A204.1 (cell line): ENCODE results near the gene SYNCRIP.
"Not testable (repeated sequence)": the region's sequence is repeated elsewhere in the genome, so short reads cannot be mapped to it uniquely, and the experiment has no call there.

Source experiments
- FAIRE-seq: peaks from 2 replicates; lab custom pipeline; 2012; peaks lifted over from hg19 to GRCh38; lab: Jason Lieb, UNC

The SYNCRIP gene

DNA sequence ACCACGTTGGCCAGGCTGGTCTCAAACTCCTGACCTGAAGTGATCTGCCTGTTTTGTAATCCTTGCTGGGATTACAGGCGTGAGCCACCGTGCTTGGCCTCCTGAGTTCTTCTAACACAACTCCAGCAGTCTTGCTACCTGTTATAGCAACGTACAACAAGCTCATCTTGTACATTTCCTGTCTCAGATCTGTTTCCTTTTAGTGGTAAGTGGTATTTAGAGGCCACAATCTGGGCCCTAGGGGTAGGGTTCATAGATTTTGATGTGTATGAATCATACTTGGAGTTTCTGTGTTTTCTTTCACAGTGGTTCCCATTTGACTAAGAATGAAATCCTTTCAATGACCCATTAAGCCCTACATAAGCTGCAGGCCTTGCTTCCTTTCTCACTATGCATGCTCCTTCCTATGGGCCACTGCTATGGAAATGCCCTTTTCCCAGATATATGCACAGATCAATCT is 27.1 kb upstream of the SYNCRIP start:
- no peak for FAIRE-seq

DNA sequence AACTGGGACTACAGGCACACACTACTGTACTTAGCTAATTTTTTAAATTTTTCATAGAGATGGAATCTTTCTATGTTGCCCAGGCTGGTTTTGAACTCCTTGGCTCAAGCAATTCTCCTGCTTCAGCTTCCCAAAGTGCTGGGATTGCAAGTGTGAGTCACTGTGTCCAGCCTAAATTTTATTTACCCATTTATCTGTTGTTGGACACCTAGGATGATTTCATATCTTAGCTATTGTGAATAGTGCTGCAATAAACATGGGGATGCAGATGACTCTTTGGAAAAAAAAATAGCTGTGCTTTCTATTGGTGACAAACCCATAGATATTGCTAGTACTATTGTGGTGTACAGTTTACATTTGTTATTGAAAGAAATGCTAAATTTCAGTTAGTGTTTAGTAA is 19.6 kb upstream of the SYNCRIP start:
- FAIRE-seq = no peak

DNA sequence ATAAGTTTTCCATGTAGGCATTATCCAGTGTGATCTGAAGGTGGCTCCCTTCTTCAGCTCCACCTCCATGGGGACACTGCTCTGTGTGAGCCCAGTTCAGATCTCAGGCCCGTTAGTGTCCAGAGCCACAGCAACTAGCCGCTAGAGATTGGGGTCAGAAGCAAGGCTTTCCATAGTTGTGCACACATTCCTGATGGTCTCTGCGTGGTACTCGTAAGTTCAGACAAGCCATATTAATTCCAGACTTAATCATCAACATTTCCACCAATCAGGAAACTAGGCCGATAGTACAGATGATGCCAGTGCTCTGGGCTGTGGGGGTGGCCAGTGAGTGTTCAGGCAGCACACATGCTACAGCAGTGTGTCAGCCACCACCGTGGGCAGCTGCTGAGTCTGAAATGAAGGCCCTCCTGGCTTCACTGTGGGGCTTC is 17.5 kb upstream of the SYNCRIP start:
- no peak for FAIRE-seq

DNA sequence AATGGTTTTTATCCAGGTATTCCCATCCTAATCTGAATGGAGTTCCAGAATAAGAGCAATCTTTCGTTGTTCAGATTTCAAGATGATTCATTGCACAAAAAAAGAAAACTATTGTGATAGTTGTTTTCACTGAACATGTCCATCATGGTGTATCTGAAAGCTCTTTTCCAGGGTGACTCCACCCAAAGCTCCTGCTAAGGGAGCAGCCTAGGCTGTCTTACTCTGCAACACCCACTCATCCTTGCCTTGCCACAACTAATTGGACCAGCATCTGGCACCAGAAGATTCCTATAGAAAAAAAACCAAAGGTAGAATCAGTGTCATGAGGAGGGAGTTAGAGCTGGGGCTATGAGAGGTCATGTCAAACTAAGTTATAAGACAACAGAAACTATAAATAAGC is 7.9 kb upstream of the SYNCRIP start:
- FAIRE-seq = no peak

DNA sequence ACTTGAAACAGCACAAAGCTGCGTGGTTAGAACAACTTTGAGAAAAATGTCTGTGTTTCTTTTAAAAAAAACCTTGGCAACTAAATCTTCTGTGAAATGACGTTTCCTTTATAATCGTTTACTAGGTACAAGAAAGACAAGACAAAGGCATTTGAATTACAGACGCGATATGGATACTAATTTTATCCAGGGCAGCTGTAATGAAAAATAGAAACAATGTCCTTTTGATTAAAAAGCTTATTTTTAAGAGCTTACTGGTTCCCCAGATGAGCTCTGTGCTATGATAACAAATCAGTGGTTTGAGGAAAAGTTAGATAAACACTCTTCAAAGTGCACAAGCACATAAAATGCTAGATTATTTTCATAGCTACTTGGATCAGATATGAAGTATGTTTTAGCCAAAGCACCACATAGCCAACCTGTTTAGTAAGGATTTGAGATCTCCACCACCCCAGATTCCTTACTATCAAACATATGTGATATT is 1.6 kb upstream of the SYNCRIP start:
- no peak for FAIRE-seq

DNA sequence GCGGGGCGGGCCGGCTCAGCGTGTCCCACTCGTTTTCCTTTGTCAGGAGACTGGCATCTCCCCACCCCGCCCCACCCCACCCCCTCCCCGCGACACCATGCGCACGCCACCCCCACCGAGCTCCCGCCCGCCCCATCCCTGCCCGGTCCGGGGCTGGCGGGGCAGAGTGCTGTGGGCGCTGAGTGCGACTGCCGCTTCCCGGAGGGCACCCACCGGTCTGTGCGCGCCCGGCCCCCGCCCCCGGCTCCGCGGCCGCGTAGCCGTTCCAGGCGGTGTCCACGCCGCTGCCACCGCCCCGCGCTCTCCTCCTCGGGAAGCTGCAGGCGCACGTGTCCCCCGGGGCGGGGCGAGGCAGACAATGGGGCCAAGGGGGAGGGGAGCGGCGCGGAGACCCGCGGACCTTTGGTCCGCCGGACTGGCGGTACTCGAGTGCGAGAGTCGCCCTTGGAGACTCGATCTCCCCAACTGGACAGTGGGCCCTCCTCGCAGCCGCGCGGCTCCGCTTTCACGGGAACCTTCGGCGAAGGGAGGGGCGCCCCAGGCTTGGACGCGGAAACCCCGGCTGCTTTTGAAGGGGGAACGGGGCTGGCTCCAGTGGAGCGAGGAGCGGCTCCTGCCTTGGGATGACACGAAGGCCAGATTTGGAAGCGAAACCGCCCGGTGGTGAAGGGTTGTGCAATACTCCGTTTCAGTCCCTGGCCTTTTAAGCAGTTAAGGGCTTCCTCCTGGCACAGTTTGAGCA is 1.0 kb upstream of the SYNCRIP start:
- no peak for FAIRE-seq

DNA sequence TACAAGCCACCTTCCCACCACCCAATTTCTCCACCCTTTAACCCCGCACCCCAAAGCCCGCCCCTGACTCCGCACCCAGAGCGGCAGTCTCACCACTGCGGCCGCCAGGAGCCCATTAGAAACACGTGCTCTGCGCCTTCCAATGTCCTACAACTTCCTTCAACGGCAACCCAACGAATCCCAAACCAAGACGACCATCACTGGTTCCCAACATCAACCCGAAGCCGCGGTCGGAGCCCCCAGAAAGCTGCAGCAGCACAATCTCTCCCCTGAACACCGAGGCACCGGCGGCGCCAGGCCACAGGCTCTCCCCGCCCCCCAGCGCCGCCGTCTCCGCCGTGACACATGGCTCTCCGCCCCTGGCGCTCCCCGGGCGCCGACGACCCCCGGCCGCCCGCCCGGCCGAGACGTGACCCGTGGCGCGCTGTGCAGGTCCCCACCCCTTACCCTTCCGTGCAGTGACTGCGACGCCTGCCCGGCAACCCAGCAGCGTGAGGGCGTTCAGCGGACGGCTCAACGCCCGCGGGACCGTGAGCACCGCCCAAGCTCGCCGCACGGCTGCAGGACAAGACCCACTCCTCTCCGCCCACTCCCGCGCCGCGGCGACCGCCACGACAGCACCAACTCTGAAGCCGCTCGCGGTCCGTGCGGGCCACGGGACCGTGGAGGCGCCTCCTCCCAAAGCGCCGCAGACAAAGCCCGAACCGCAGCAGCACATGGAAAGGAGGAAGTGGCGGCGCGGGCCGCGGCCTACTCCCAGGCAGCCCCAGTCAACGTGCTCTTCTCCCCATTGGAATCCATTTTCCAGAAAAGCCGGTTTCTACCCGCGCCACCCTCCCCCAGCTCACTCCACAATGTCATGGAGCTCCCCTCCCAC is 551 bp downstream of the SYNCRIP start:
- no peak for FAIRE-seq

DNA sequence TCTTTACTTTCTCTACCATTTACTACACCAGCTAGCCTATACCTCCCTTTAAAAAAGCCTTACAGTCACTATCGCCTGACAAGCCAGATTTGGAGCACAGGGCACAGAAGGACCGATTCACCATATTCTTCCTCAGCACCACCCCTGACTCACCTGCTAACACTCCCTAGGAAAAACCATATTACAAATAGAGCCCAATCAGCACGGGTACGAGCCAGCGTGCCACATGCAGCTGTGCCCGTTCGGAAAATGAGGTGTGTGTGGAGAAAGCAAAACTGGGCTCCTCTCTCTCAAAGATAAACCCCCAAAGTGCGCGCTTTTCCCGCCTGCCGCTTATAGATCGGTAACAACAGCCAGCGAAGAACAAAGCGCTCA is 1.2 kb downstream of the SYNCRIP start:
- no peak for FAIRE-seq

DNA sequence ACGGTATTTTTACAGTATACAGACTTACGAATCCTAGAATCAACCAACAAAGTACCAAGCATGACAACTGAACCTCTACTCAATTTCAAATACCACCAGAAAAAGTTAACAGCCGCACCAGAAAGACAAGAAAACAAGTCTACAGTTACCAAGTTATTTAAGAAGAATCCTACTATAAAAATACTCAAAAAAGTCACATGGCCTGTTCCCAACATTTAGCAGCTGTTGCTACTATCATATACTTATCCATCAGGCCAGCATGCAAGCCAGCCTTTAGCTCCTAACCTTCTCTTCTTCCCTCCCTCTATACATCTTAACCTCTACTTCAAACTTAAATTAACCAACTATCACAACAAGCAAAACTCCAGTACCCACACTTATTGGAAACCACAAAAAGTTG is 1.9 kb downstream of the SYNCRIP start:
- FAIRE-seq = no peak

DNA sequence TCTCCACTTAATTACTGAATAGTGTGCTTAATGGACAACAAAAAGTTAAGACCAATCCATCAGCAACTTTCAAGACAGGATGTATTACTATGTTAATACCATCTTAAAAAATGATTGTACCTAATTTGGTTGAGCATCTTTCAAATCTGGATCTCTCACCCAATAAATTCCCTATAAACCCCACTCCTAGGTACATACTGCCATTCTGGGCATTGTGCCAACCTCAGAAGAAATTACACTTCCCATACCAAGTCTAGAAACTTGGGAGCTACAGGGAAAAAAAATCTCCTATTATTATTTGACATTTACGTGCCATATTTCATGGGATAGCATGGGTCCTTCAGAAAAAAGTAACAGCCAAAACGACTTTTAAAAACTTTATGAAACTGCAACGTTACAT is 5.1 kb downstream of the SYNCRIP start:
- no peak for FAIRE-seq

DNA sequence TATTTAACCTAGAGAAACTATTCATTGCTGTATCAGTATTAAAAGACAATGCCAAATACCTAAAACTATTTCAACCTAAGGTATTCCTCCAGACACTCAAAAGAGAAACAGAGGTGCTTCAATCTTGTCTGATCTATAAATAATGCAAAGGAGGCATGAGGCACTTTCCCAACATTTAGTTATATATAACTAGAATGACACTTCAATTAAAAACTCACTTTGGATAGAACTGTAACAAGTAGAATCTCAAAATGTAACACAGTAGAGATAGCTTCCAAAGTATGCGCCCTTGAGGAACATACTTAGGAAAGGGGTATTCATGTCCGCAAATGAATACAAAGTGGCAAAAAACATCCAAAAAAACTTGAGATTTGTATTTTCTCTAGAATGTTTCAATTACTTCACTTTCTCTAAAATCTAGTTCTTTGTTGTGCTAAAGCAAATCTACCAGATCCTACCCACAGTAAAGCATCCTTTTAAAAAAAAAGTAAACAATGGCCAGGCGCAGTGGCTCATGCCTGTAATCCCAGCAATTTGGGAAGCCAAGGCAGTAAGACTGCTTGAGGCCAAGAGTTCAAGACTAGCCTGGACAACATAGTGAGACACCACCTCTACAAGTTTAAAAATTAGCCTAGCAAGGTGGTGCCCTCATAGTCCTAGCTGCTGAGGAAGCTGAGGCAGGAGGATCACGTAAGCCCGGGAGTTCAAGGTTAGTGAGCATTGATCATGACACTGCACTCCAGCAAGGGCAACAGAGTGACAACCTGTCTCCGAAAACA is 10.3 kb downstream of the SYNCRIP start:
- FAIRE-seq = no peak

DNA sequence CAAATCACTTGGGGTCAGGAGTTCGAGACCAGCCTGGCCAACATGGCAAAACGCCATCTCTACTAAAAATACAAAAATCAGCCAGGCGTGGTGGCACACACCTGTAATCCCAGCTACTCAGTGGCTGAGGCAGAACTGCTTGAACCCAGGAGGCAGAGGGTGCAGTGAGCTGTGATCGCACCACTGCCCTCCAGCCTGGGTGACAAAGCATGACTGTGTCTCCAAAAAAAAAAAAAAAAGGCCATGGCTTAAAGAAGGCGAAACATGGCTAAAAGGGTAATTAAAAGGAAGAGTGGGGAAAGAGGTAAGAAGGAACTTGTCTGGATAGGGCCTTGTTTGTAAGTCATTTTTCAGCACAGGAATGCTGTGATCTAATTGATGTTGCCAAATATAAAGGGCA is 11.6 kb downstream of the SYNCRIP start:
- FAIRE-seq = not testable (repeated sequence)

DNA sequence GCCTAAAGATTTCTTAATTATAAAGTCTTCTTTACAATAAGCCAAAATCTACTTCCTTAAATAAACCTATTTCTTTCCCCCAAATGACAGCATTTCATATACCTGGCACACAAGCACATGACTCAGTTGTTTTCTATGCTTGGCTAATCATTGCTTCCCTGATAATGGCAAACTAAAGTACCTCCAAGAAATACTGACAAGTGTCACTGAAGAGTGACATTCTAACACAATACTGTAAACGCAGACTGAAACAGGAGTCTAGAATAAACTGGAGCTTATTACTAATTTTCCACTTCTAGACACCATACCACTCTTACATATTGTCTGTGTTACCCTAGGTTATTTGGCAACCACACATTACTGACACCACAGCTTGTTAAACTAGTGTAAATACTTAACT is 14.3 kb downstream of the SYNCRIP start:
- FAIRE-seq = no peak

DNA sequence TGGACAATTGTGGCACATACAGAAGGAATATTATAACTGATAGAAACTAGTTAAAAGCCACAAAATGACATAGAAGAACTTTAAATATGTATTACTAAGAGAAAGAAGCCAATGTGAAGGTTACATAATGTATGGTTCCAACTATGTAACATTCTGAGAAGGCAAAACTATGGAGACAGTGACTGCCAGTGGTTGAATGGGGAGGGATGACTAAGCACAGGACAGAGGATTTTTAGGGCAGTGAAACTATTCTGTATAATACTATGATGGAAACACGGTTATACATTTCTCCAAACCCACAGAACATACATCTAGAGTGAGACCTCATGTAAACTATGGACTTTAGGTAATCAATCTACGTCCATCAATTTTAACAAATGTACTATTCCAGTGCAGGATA is 22.4 kb downstream of the SYNCRIP start:
- FAIRE-seq = no peak

DNA sequence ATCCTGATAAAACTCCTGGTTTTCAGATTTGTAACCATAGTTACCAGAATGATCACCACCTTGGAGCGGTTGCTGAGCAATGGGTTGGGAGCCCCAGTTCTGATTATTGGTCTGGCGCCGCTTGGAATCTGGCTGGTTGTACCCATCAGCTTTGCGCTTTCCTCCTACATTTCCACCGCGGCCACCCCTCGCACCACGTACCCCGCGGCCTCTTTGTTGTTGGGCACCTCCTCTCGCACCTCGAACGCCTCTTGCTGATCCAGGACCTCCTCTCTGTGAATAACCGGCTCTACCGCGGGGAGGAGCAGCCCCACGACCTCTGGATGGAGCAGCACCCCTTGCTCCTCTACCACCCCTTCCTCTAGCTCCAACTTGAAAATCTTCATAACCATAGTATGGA is 27.9 kb downstream of the SYNCRIP start:
- no peak for FAIRE-seq

DNA sequence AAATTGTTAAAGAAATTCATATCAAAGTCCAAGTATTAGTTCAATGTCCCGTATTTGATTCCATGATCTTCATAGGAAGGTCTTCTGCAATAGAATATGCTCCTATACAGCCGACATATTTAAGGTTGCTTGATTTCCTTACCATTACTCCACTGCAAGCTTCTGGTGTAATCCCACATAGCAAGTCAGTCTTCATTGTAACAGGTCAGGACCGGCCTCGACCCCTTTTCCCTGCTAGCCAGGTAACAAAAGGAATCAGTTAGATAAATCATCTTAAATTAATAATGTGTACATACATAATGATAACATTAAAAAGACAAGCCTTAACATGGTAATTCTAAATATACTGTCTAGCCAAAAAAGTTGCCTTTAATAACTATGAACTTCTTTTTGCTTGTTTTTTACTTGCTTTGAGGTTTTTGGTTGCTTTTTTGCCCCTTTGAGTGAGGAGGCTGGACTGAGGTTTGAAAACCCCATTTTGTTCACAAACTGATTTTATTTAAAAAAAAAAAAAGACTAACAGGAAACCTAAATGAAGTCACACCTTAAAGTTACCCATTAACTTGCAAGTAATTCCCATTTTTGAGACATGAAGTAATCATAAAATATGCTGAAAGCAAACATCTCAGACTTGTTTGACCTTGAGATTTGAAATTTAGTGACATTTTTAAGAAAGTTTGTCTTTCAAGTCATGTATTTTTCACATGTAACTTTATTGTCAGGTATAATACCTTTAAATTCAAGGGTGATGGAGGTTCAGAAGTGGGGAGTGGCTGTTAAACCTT is 29.8 kb downstream of the SYNCRIP start:
- FAIRE-seq = no peak

DNA sequence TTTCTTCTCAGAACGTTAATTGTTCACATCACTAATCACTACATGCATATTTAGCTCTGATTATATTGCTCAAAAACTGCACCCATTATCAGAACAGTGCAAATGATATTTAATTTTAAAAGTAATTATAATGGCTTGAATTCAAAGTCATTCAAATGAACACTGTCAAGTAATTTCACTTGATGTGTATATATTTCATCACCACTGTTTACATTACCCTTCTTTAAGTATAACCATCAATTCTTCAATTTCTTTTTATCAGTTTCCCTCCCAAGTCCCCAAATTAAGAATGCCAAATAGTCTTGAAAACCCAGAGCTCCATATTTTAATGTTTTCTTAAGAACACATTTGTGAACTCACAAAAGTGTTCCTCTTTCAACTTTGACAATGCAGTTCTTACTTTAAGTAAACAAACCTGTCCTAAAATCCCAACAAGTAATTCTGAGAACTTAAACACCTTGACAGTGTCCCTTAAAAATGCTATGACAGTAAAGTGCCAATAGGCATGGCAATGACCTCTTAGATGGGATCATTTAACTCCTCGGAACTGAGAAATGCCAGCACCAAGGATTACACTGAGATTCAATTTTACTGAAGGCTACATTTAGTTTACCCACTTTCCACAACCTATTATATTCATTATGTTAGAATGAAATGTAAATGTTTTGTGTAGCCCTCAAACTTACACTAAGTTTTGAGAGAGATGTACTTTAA is 32.3 kb downstream of the SYNCRIP start:
- no peak for FAIRE-seq

DNA sequence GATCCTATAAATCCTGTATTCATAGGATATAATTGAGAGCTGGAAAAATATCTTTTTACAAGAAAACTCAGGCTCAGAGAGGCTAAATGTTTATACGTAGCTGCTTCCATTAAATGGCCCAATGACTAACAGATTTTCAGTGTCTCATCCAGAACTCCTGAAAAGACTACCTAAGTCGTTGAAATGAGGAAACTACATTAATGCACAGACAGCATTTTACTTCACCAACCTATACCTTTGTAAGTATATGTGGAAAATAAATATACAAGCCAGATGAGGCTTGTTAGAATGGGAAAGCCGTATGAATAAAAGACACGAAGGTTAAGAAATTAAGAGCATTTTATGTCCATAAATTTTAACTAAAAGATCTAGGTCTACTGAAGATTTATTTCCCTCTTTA is 40.6 kb downstream of the SYNCRIP start:
- no peak for FAIRE-seq

DNA sequence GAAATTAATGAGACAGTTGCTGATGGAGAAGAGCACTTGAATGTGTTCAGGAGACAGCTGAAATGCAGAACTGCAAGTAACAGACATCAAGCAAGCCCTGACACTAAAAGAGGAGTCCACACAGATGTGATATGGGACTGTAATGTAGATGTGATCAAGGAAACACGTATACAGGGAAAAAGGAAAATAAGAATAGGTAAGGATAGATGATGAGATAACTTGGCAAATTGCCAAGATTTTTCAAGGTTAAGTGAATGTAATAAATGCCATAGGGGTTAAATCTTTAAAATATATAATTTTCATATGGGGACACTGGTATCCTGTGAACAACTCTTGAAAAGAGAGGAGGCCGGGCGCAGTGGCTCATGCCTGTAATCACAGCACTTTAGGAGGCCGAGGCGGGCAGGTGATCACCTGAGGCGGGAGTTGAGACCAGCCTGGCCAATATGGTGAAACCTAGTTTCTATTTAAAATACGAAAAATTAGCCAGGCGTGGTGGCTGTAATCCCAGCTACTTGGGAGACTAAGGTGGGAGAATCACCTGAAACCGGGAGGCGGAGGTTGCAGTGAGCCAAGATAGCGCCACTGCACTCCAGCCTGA is 41.9 kb downstream of the SYNCRIP start:
- FAIRE-seq = no peak

DNA sequence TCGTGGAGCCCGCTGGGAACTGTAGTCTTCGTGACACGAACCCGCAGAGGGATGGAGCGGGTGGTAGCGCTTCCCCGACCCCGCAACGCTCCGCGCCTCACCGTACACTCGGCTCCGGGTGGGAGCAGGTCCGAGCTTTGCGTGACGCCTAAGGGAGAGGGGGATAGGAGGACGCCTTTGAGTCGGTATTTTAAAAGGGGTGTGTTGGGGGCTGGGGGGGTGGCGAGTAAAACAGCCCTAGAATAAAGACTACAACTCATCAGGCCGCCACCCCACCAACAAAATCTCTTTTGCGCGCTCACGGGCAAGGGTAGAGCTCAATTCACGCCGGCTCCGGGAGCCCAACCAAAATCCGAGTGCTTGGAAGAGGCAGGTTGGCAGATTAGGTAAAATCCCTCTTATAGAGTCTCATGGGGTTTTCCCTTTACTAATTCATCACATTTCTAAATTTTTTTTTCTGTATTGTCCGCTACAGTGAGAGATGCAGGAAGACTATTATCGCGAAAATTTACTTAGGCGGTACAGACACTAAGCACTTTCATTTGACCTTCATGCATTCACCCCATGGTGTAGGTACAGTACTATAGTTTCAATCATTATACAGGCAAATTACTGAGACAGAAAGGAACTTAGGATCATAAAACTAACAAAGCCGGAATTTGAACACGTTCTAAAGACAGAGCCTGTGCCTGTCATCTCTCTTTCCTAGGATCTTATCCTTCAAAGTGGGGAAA is 48.3 kb downstream of the SYNCRIP start:
- no peak for FAIRE-seq
